ENCODE measurements around the gene IL36G.

The IL36G gene

GRCh38 chr2:113018509-113018908, 40.7 kb downstream of the IL36G start:
- no peak for FAIRE-seq
- no peak for TF ChIP-seq POLR2A (IDR thresholded peaks at IDR 0.05; ENCODE audit: low read depth, low read length)
- DNase-seq (ENCODE audit: insufficient read length, low spot score) = no peak

GRCh38 chr2:113021312-113021711, 43.5 kb downstream of the IL36G start:
- FAIRE-seq = no peak
- no peak for TF ChIP-seq POLR2A (IDR thresholded peaks at IDR 0.05; ENCODE audit: low read depth, low read length)
- no peak for DNase-seq (ENCODE audit: insufficient read length, low spot score)

- DNase-seq (ENCODE audit: insufficient read length, low spot score) = no peak
- TF ChIP-seq POLR2A (IDR thresholded peaks at IDR 0.05; ENCODE audit: low read depth, low read length) = no peak
- FAIRE-seq = no peak
Measured at GRCh38 chr2:113024764-113025163, 47.0 kb downstream of the IL36G start.

GRCh38 chr2:113025737-113026136, 47.9 kb downstream of the IL36G start:
- TF ChIP-seq POLR2A (IDR thresholded peaks at IDR 0.05; ENCODE audit: low read depth, low read length) = no peak
- no peak for DNase-seq (ENCODE audit: insufficient read length, low spot score)
- FAIRE-seq = no peak

- DNase-seq (ENCODE audit: insufficient read length, low spot score) (no peak), FAIRE-seq (no peak)
- TF ChIP-seq POLR2A (IDR thresholded peaks at IDR 0.05; ENCODE audit: low read depth, low read length) = no peak
Measured at GRCh38 chr2:113027691-113028090, 49.9 kb downstream of the IL36G start.

GRCh38 chr2:113028112-113028511, 50.3 kb downstream of the IL36G start:
- FAIRE-seq = no peak
- no peak for DNase-seq (ENCODE audit: insufficient read length, low spot score)
- no peak for TF ChIP-seq POLR2A (IDR thresholded peaks at IDR 0.05; ENCODE audit: low read depth, low read length)

GRCh38 chr2:113032737-113033136, 54.9 kb downstream of the IL36G start:
- DNase-seq (ENCODE audit: insufficient read length, low spot score) (no peak), FAIRE-seq (no peak)
- TF ChIP-seq POLR2A (IDR thresholded peaks at IDR 0.05; ENCODE audit: low read depth, low read length) = no peak

GRCh38 chr2:113034016-113034415, 56.2 kb downstream of the IL36G start:
- TF ChIP-seq POLR2A (IDR thresholded peaks at IDR 0.05; ENCODE audit: low read depth, low read length) = no peak
- no peak for FAIRE-seq
- DNase-seq (ENCODE audit: insufficient read length, low spot score) = no peak

Measured in H54 (cell line).